ENCODE results near the gene MEI1.

DNA sequence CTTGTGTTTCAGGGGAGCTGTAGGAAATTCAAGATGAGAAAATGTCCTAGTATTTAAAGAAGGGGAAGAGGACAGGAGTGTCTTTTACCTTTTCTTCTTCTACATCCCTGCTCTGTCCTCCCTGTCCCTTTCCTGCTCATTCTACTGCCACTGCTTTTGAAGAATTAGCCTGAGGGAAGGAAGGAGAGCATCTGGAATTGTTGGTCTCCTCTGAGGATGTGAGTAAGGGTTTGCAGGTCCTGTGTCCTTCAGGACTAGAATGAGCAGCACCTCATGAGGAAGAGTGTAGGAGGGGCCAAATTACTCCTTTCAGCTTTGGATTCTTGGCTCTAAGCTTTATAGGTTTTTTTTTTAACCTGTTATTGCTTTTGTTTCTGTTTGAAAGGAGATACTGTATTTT lies 34.8 kb upstream of the MEI1 start:
- TF ChIP-seq, protein P1, sequence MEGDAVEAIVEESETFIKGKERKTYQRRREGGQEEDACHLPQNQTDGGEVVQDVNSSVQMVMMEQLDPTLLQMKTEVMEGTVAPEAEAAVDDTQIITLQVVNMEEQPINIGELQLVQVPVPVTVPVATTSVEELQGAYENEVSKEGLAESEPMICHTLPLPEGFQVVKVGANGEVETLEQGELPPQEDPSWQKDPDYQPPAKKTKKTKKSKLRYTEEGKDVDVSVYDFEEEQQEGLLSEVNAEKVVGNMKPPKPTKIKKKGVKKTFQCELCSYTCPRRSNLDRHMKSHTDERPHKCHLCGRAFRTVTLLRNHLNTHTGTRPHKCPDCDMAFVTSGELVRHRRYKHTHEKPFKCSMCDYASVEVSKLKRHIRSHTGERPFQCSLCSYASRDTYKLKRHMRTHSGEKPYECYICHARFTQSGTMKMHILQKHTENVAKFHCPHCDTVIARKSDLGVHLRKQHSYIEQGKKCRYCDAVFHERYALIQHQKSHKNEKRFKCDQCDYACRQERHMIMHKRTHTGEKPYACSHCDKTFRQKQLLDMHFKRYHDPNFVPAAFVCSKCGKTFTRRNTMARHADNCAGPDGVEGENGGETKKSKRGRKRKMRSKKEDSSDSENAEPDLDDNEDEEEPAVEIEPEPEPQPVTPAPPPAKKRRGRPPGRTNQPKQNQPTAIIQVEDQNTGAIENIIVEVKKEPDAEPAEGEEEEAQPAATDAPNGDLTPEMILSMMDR (conservative IDR thresholded peaks at IDR 0.05) = no peak
- no peak for TF ChIP-seq ZFX (IDR thresholded peaks at IDR 0.05)

Data from C4-2B (cell line).